H1 (cell line): ENCODE results near the gene UBAP1. TPM values are rescaled to one million over a fixed set of nuclear protein-coding genes. Genes with fewer than 3 reads are reported as not detected.

Experiments
- CTCF ChIA-PET: fragments of 300-600 bp; sonication (Branson Sonifier 250); formaldehyde crosslinking; loops from one replicate; lab custom pipeline; 2021; ENCODE audit not compliant: partially characterized antibody; lab: Charles Lee
- POLR2A ChIA-PET: fragments of 300-600 bp; sonication (Branson Sonifier 250); formaldehyde crosslinking; loops from one replicate; lab custom pipeline; 2021; ENCODE audit warnings: inconsistent platforms; ENCODE audit not compliant: partially characterized antibody; lab: Charles Lee
- DNase-seq, 2 experiments: peaks; one replicate each; pipeline versions ENCODE4 v3.0.0 to v3.0.0-alpha.2; 2010 to 2022; ENCODE audit warnings: low spot score in 2 of 2, low read depth in 1 of 2, mixed read lengths in 1 of 2
- FAIRE-seq: peaks from 2 replicates; lab custom pipeline; 2011; peaks lifted over from hg19 to GRCh38; lab: Jason Lieb, UNC
- H2AFZ ChIP-seq: 2 replicates; pipeline ENCODE4 v1.8.1; 2012; ENCODE audit warnings: low read length, inconsistent platforms
- H2AK5ac ChIP-seq: 2 replicates; pipeline ENCODE4 v1.6.1; 2013; ENCODE audit warnings: low read depth, low read length
- H2BK120ac ChIP-seq: replicated peaks from 2 replicates; pipeline ENCODE3; 2013; ENCODE audit warnings: low read depth, low read length, inconsistent platforms
- H2BK12ac ChIP-seq: 2 replicates; pipeline ENCODE4 v1.6.1; 2013; ENCODE audit warnings: low read depth, low read length
- H2BK15ac ChIP-seq: 2 replicates; pipeline ENCODE4 v1.6.1; 2013; ENCODE audit warnings: low read length
- H2BK20ac ChIP-seq: 2 replicates; pipeline ENCODE4 v1.6.1; 2013; ENCODE audit warnings: low read length
- H2BK5ac ChIP-seq: 2 replicates; pipeline ENCODE4 v1.6.1; 2013; ENCODE audit warnings: low read depth, low read length
- H3K14ac ChIP-seq: 2 replicates; pipeline ENCODE4 v1.6.1; 2013; ENCODE audit warnings: inconsistent platforms; ENCODE audit not compliant: insufficient read length
- H3K18ac ChIP-seq: 2 replicates; pipeline ENCODE4 v1.6.1; 2013; ENCODE audit warnings: low read length; ENCODE audit errors: extremely low read depth
- H3K23ac ChIP-seq: 2 replicates; pipeline ENCODE4 v1.6.1; 2013; ENCODE audit warnings: inconsistent platforms; ENCODE audit not compliant: insufficient read length
- H3K23me2 ChIP-seq: 2 replicates; pipeline ENCODE4 v1.6.1; 2013; ENCODE audit warnings: low read depth, low read length
- H3K27ac ChIP-seq: 2 replicates; pipeline ENCODE4 v1.6.1; 2011; ENCODE audit warnings: low read depth, low read length, inconsistent platforms
- H3K27me3 ChIP-seq, 4 experiments: replicated peaks in 1 of 4; 1 replicate in 1 of 4; 2 replicates in 3 of 4; pipeline versions ENCODE4 v1.6.1 to v1.8.1; 2011 to 2013; ENCODE audit warnings: low read length in 3 of 4, mild to moderate bottlenecking in 3 of 4, inconsistent platforms in 2 of 4, mixed read lengths in 2 of 4, moderate library complexity in 1 of 4; ENCODE audit not compliant: control insufficient read depth in 3 of 4, insufficient read depth in 3 of 4; ENCODE audit errors: extremely low read depth in 1 of 4
- H3K36me3 ChIP-seq, 4 experiments: 2 replicates each; pipeline versions ENCODE4 v1.6.1 to v1.8.1; 2011 to 2013; ENCODE audit warnings: mild to moderate bottlenecking in 4 of 4, low read length in 3 of 4, moderate library complexity in 2 of 4, control low read depth in 1 of 4, inconsistent platforms in 1 of 4; ENCODE audit not compliant: insufficient read depth in 4 of 4, control insufficient read depth in 2 of 4
- H3K4ac ChIP-seq: replicated peaks from 2 replicates; pipeline ENCODE3; 2013; ENCODE audit warnings: low read length, low read depth, mixed read lengths, inconsistent platforms; ENCODE audit not compliant: insufficient read length
- H3K4me1 ChIP-seq, 4 experiments: replicated peaks in 1 of 4; 1 replicate in 1 of 4; 2 replicates in 3 of 4; pipeline versions ENCODE4 v1.6.1 to v1.8.1; 2011 to 2013; ENCODE audit warnings: low read length in 3 of 4, inconsistent platforms in 2 of 4, mixed read lengths in 1 of 4; ENCODE audit not compliant: insufficient read depth in 4 of 4, control insufficient read depth in 3 of 4
- H3K4me2 ChIP-seq, 2 experiments: 2 replicates each; pipeline versions ENCODE4 v1.6.1 to v1.8.1; 2011 to 2013; ENCODE audit warnings: low read depth in 2 of 2, low read length in 2 of 2, control low read depth in 1 of 2, inconsistent platforms in 1 of 2, mild to moderate bottlenecking in 1 of 2; ENCODE audit not compliant: insufficient read depth in 1 of 2
- H3K4me3 ChIP-seq, 4 experiments: fragments of 200-600, 300-600 bp in 1 of 4; sonication (generic), shearing (Covaris generic), sonication (Bioruptor Twin) in 1 of 4; 2 replicates each; pipeline versions ENCODE4 v1.5.1 to v1.8.1; 2011 to 2016; ENCODE audit warnings: low read length in 4 of 4, low read depth in 3 of 4, control low read depth in 2 of 4, inconsistent platforms in 2 of 4, mild to moderate bottlenecking in 2 of 4, mixed read lengths in 1 of 4, moderate library complexity in 1 of 4; ENCODE audit not compliant: insufficient read depth in 2 of 4; ENCODE audit errors: extremely low read depth in 1 of 4
- H3K56ac ChIP-seq: replicated peaks from 2 replicates; pipeline ENCODE3; 2013; ENCODE audit warnings: low read depth, mild to moderate bottlenecking, mixed read lengths, low read length, inconsistent platforms; ENCODE audit not compliant: insufficient read length
- H3K79me1 ChIP-seq: 2 replicates; pipeline ENCODE4 v1.6.1; 2013; ENCODE audit warnings: low read depth, low read length, control low read depth
- H3K79me2 ChIP-seq, 2 experiments: 2 replicates each; pipeline versions ENCODE4 v1.6.1 to v1.8.1; 2012 to 2013; ENCODE audit warnings: low read length in 2 of 2, mild to moderate bottlenecking in 2 of 2, inconsistent platforms in 1 of 2; ENCODE audit not compliant: insufficient read depth in 2 of 2, control insufficient read depth in 1 of 2
- H3K9ac ChIP-seq, 4 experiments: replicated peaks in 1 of 4; 1 replicate in 1 of 4; 2 replicates in 3 of 4; pipeline versions ENCODE4 v1.6.1 to v1.8.1; 2011 to 2013; ENCODE audit warnings: low read depth in 3 of 4, low read length in 3 of 4, control low read depth in 2 of 4, mild to moderate bottlenecking in 2 of 4, moderate library complexity in 2 of 4, inconsistent platforms in 1 of 4; ENCODE audit errors: extremely low read depth in 1 of 4
- H3K9me3 ChIP-seq, 2 experiments: 2 replicates each; pipeline versions ENCODE4 v1.6.1 to v1.8.1; 2012 to 2013; ENCODE audit warnings: mild to moderate bottlenecking in 2 of 2, moderate library complexity in 2 of 2, control low read depth in 1 of 2, inconsistent platforms in 1 of 2, low read depth in 1 of 2, low read length in 1 of 2, mixed read lengths in 1 of 2; ENCODE audit not compliant: insufficient read depth in 2 of 2
- H4K20me1 ChIP-seq, 2 experiments: replicated peaks in 1 of 2; 2 replicates each; pipeline versions ENCODE3 to v1.8.1; 2011 to 2013; ENCODE audit warnings: inconsistent platforms in 2 of 2, low read length in 2 of 2, mild to moderate bottlenecking in 1 of 2; ENCODE audit not compliant: insufficient read depth in 2 of 2, control insufficient read depth in 1 of 2
- H4K5ac ChIP-seq: 2 replicates; pipeline ENCODE4 v1.6.1; 2013; ENCODE audit warnings: low read length, low read depth, mixed read lengths, inconsistent platforms; ENCODE audit not compliant: insufficient read length
- H4K8ac ChIP-seq: 2 replicates; pipeline ENCODE4 v1.8.0; 2013; ENCODE audit warnings: mild to moderate bottlenecking, moderate library complexity, low read length, inconsistent platforms; ENCODE audit not compliant: insufficient read depth; ENCODE audit errors: extremely low read depth
- H4K91ac ChIP-seq: replicated peaks from 2 replicates; pipeline ENCODE3; 2013; ENCODE audit warnings: low read length, mixed read lengths, inconsistent platforms; ENCODE audit not compliant: insufficient read length
- ATF2 ChIP-seq: IDR thresholded peaks from 2 replicates; pipeline ENCODE4 v1.6.1; 2012; ENCODE audit warnings: low read length, inconsistent platforms
- BRCA1 ChIP-seq: IDR thresholded peaks from 2 replicates; pipeline ENCODE4 v1.6.1; 2012; ENCODE audit warnings: low read depth, low read length, improper control_type of control experiment
- CEBPB ChIP-seq: IDR thresholded peaks from 2 replicates; pipeline ENCODE4 v1.6.1; 2012; ENCODE audit warnings: low read depth, low read length
- CREB1 ChIP-seq: IDR thresholded peaks from 2 replicates; pipeline ENCODE4 v1.6.1; 2012; ENCODE audit warnings: inconsistent platforms
- E2F6 ChIP-seq: IDR thresholded peaks from 2 replicates; pipeline ENCODE4 v1.6.1; 2012; ENCODE audit warnings: inconsistent platforms
- FOSL1 ChIP-seq: IDR thresholded peaks from 2 replicates; pipeline ENCODE4 v1.6.1; 2011; ENCODE audit warnings: mild to moderate bottlenecking, low read depth, low read length, moderate library complexity; ENCODE audit not compliant: insufficient read depth
- JUN ChIP-seq: IDR thresholded peaks from 2 replicates; pipeline ENCODE4 v1.6.1; 2011; ENCODE audit warnings: low read depth, mild to moderate bottlenecking, improper control_type of control experiment, low read length
- MAFK ChIP-seq: IDR thresholded peaks from 2 replicates; pipeline ENCODE4 v1.6.1; 2012; ENCODE audit warnings: low read depth, mild to moderate bottlenecking, improper control_type of control experiment, low read length
- MAX ChIP-seq: IDR thresholded peaks from 2 replicates; pipeline ENCODE4 v1.6.1; 2012; ENCODE audit warnings: inconsistent platforms
- NRF1 ChIP-seq: IDR thresholded peaks from 2 replicates; pipeline ENCODE4 v1.6.1; 2011; ENCODE audit warnings: mild to moderate bottlenecking, low read depth, low read length, improper control_type of control experiment
- SP2 ChIP-seq: IDR thresholded peaks from 2 replicates; pipeline ENCODE4 v1.6.1; 2012; ENCODE audit warnings: mild to moderate bottlenecking, low read length, inconsistent platforms
- TAF1 ChIP-seq: IDR thresholded peaks from 2 replicates; pipeline ENCODE4 v1.6.1; 2011; ENCODE audit warnings: mild to moderate bottlenecking, low read depth, low read length
- TAF7 ChIP-seq: optimal IDR thresholded peaks from 2 replicates; pipeline ENCODE3; 2011; ENCODE audit warnings: low read depth, mild to moderate bottlenecking, inconsistent platforms, low read length, moderate library complexity, borderline replicate concordance
- WGBS, 2 experiments: shearing (Covaris generic) in 1 of 2; methylation state at CpG; one replicate each; pipeline versions ENCODE4 v1.1.6 to v1.1.7; 2013 to 2015; ENCODE audit warnings: low lambda C conversion rate in 2 of 2, mixed read lengths in 2 of 2, inconsistent platforms in 1 of 2, low coverage in 1 of 2, missing lambda C conversion rate in 1 of 2; ENCODE audit not compliant: insufficient replicate concordance in 2 of 2, insufficient coverage in 1 of 2, insufficient read length in 1 of 2; ENCODE audit errors: extremely low coverage in 1 of 2, missing lambda C conversion rate in 1 of 2; 5-methylcytosine and 5-hydroxymethylcytosine counted together
- polyA plus RNA-seq, 7 experiments: library from polyadenylated mRNA; depleted of rRNA in 3 of 7; stranded (reverse) in 5 of 7; unstranded in 2 of 7; fragments of >200 nt in 5 of 7; fragments of 200-250 nt in 2 of 7; gene quantifications; 1 replicate in 5 of 7; 2 replicates in 1 of 7; 4 replicates in 1 of 7; pipeline versions ENCODE4 v1.2.1 to v1.2.3, GENCODE V29; 2011 to 2013; ENCODE audit warnings: missing spikeins in 2 of 7, mixed read lengths in 2 of 7
- total RNA-seq: library from RNA; stranded (reverse); fragmentation: NEBNext Ultra II Directional; extraction: Animal tissue kit (Norgen Biotek cat#: 25700); gene quantifications from 2 replicates; pipeline ENCODE4 v1.2.1, GENCODE V29; 2021

Gene UBAP1
- total and polyA plus RNA-seq, 2 of the 8 experiments (the other 6 are each of a cell fraction or from before 2014, with no cell fraction given) = 31.3 to 31.4 TPM

- Histone ChIP-seq H3K14ac (no peak overlapping the region), H3K4me3 (no peak overlapping the region), H4K91ac (no peak overlapping the region), H2BK12ac (no peak overlapping the region), H3K4ac (no peak overlapping the region), H2BK15ac (no peak overlapping the region), H3K4me2 (no peak overlapping the region), H3K27me3 (no peaks in the 10 kb centered on the region), H3K79me1 (no peaks in the 10 kb centered on the region), H2BK120ac (no peak overlapping the region), H3K18ac (no peak overlapping the region), H2AK5ac (no peak overlapping the region), H4K5ac (no peak overlapping the region), H4K20me1 (no peaks in the 10 kb centered on the region), H3K56ac (no peak overlapping the region), H3K9ac (no peak overlapping the region), H4K8ac (no peak overlapping the region), H2AFZ (no peak overlapping the region), H3K23ac (no peak overlapping the region), H3K9me3 (no peaks in the 10 kb centered on the region), H2BK20ac (no peak overlapping the region), H2BK5ac (no peak overlapping the region), H3K36me3 (no peaks in the 10 kb centered on the region), H3K23me2 (no peaks in the 10 kb centered on the region), H3K79me2 (no peaks in the 10 kb centered on the region), H3K4me1 (no peaks in the 10 kb centered on the region), H3K27ac (no peak overlapping the region)
- no peak for DNase-seq
- CTCF ChIA-PET = interaction anchor here (0.6 to 1.4 kb wide), 5 partner anchors 12 to 300 kb away, joined by 3 to 7 read pairs (median 3); no protein-coding TSS in a partner anchor
- FAIRE-seq = no peak
- POLR2A ChIA-PET = interaction anchor here (0.6 to 0.8 kb wide), 2 partner anchors 28 to 513 kb away, joined by 3 to 5 read pairs; no protein-coding TSS in a partner anchor
- WGBS, 2 experiments = 89% methylated on average over 2 of the region's 2 CpGs; no CpG with 5 or more reads in 1 of the 2 experiments
- no peak for TF ChIP-seq TAF1
- no peak for TF ChIP-seq BRCA1
- TF ChIP-seq TAF7 = no peak
- TF ChIP-seq MAX = no peak
- TF ChIP-seq SP2 = no peak
- TF ChIP-seq CREB1 = no peak
- TF ChIP-seq FOSL1 = no peak
- no peak for TF ChIP-seq MAFK
- TF ChIP-seq E2F6 = no peak
- no peak for TF ChIP-seq NRF1
- TF ChIP-seq ATF2 = no peak
- TF ChIP-seq CEBPB = no peak
- TF ChIP-seq JUN = no peak
Observed at GRCh38 chr9:34291423-34291822, 112.6 kb downstream of the UBAP1 start.
